GM18951 (cell line): Measurements from ENCODE around the gene ESM1.

Source experiments
- POLR2A ChIP-seq: IDR thresholded peaks from 4 replicates; pipeline ENCODE4 v1.6.1; 2011; ENCODE audit warnings: mild to moderate bottlenecking; ENCODE audit not compliant: insufficient read length, insufficient read depth; ENCODE audit errors: extremely low read depth
- in situ Hi-C: fragments of 300-500 bp; cut with MboI; formaldehyde crosslinking; loops from one replicate; pipeline ENCODE4 v1.12.0; 2022; ENCODE audit warnings: low sequenced_read_pairs, mixed read lengths, inconsistent platforms; ENCODE audit not compliant: unreplicated experiment

The ESM1 gene

DNA sequence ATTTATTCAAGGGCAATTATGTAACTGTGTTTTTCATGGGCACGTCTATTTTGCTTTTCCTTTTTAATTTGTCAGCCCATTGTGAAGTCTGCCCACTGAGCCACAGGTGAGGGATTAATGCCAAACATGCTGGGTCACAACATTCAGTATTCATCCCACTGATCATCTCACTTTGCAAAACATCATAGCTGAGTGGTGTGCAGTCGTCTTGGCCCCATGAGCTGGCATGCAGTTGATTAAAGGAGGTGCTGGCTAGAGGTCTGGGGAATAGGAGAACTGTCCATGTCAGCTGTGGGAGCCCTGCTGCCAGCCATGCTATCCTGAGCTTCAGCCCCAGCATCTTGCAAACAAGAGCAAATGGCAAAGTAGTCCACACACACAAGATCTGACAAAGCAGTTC lies 11.7 kb upstream of the ESM1 start:
- TF ChIP-seq POLR2A = no peak
- in situ Hi-C loops = no loop called here

DNA sequence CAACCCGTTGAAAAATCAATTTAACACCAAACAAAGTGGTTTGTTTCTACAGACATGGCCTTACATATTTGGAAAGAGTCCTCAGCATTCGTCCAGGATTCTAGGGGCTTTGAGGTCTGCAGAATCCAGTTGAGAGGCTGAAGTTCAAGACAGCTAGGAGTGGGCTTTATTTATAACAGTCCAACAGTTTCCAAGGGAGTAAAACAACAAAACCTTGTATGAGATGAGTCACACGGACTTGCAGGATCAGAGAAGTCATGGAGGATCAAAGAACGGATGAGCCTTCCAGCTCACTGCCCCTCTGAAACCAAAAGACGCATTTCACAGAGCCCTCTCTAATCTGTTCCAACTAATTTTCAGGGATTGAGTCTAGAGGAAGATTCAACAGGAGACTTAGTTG lies 11.1 kb upstream of the ESM1 start:
- no peak for TF ChIP-seq POLR2A
- in situ Hi-C loops = no loop called here

DNA sequence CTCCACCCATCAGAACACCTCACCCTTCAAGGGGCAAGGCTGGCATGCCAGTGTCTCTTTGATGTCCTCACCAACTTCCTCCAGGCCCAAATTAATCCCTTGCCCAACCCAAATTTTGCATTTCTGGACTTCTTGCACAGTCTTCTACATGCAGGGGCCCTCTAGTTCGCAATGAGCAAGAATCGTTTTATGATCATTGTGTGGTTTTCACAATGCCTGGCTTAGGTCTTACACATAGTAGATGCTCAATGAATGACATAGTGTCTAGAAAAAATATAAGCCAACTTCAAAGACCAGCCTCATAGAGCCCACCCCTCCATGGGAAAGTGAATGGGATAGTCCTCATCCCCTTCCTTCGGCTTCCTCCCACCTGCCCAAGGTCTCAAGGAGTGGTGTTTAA lies 9.8 kb upstream of the ESM1 start:
- TF ChIP-seq POLR2A = no peak
- in situ Hi-C loops = no loop called here

DNA sequence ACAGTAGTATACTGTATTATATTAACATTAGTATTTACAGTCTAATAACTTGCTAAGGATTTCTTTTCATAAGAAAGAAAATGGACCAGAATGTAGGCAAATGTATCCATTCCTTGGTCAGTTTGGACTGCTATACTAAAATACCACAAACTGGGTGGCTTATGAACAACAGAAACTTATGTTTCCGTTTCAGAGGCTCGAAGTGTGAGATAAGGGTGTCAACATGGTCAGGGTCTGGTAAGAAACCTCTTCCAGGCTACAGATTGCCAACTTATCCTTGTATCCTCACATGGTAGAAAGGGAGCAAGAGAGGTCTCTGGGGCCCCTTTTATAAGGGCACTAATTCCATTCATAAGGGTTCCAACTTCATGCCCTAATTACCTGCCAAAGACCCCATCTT lies 9.2 kb upstream of the ESM1 start:
- TF ChIP-seq POLR2A = no peak
- in situ Hi-C loops = no loop called here

DNA sequence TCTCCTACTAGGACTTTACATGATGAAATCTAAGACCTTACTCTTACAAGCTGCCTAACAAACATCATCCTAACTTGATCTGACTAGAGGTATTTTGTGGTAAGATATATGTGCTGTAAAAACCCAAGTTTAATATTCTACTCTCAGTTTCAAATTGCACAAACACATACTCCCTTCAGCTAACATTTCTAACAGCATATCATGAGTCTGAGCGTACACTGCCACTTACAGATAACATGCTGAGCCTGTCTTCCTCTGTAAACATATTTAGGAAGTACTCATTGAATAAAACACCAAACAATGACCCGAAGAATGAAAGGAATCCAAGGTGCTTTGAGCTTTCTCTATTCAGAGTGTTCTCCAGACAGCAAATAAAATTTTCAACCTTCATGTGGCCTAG lies 7.9 kb upstream of the ESM1 start:
- in situ Hi-C loops = no loop called here

DNA sequence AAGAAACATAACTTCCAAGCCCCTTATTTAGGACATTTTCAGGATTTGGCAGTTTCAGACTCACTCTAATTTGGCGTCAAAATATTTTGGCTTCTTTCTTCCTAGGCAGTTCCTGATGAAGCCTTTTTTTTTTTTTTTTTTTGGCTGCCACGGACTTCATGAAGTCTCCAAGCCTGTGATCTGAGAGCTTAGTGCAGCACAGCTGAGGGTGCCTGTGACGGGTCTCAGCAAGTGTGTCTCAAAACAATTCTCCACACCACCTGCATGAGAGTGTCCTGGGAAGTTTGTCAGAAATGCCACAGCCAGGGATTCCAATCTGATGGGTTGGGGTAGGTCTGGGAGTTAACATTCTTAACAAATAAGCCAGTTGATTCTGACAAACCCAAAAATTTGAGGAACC lies 6.0 kb upstream of the ESM1 start:
- in situ Hi-C loops = no loop called here
- no peak for TF ChIP-seq POLR2A

More for the DNA sequence above, 7.9 kb upstream of the ESM1 start:
- TF ChIP-seq POLR2A = no peak

DNA sequence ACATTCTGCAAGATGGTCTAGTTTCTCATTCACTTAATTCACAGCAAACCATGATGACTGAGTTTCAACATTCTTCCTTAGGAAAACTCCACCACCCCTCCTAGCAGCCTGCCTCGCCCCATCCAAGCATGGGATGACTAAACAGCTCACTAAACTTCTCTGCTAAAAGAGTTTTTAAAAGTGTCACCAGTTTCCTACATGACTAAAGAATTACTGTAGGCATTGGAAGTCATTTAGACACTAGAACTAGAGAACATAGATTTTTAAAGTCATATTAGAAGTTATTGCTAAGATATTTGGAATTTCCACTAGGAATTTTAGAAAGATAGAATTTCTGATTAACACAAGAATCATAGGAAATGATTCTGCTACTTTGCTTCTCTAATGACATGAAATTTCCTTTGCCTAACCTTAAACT lies 5.5 kb upstream of the ESM1 start:
- in situ Hi-C loops = no loop called here
- no peak for TF ChIP-seq POLR2A

DNA sequence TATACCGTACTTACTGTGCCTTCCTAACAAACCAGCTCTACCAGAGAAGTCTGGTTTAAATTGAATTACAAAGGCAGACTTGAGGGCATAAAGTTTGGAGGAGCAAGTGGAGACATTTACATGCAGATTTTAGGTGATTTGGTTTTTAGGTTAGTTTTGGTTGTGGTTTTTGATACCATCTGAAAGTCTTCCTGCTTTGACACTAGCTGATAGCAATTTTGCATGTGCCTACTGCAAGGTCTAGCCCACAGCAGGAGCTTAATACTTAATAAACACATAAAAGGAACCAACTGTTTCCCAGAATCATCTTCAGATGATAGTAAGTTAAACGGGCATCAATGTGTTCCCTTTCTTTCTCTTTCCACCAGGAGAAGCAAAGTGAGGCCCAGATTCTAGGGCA lies 3.4 kb upstream of the ESM1 start:
- in situ Hi-C loops = no loop called here

DNA sequence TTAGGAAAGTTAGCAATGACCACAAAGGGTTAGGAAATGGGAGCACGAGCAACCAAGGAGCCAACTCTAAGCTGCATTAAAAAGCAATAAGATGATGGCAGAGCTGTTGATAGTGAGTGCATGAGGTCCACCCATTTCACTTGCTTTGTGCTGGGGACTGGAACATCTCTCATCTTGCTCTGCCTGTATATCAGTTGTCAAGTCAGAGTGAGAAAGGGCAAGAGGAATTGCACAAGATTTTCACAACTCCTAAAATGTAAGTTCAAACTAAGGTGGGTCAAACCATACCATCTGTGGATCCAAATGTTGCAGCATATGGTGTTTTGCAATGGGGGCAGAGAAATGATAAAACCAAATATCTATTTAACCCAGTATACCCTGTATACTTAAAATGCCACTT lies 2.8 kb upstream of the ESM1 start:
- no peak for TF ChIP-seq POLR2A
- in situ Hi-C loops = no loop called here

More for the DNA sequence above, 3.4 kb upstream of the ESM1 start:
- no peak for TF ChIP-seq POLR2A

DNA sequence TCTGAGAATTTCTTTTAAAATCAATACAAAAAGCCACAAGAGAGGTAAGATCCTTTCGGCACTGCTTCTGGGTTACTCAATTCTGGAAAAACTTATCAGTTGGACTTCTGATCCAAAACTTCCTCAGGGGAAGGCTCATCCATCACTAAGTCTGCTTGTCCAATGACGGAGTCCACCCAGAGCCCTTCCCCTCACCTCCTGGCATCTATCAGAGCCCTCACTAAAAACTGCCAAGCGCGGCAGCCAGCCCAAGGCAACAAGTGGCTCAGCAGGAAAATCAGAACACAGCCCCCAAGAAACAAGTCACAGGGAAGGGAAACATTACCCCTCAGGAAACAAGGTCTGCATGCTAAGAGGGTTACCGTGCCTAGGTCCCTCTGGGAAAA lies 869 bp upstream of the ESM1 start:
- no peak for TF ChIP-seq POLR2A
- in situ Hi-C loops = no loop called here

DNA sequence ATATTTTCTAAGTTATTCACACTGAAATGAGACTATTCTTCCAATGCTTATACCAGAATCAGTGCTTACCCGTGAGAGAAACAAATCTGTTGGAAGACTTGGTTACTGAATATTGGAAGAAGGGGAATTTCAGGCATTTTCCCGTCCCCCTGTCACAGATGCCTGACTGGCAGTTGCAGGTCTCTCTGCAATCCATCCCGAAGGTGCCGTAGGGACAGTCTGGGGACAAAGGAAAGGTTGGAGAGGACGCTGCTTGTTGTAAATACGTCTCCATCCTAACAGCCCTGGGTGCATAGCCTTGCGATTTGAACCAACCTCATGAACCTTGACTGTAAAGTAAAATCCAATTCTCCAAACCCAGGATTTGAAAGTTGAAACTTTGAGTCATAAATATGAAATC lies 3.5 kb downstream of the ESM1 start:
- in situ Hi-C loops = no loop called here
- no peak for TF ChIP-seq POLR2A

DNA sequence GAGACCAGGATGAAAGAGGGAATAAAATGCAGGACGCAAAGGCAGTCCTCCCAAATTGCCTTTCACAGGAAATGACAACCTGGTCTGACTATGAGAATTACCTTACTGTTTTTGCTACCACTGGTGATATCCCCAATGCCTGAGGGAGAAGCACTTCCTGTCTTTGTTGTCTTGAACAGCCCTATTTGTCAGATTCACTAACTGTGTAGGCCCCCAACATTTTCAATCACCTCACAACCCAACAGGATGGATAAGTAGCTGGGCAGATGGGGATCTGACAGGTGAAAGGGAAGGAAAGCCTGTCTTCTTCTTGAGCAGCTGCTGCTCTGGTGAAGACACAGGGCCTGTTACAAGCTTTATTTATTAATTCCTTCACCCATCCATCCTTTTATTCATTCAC lies 9.7 kb downstream of the ESM1 start:
- no peak for TF ChIP-seq POLR2A
- in situ Hi-C loops = no loop called here

DNA sequence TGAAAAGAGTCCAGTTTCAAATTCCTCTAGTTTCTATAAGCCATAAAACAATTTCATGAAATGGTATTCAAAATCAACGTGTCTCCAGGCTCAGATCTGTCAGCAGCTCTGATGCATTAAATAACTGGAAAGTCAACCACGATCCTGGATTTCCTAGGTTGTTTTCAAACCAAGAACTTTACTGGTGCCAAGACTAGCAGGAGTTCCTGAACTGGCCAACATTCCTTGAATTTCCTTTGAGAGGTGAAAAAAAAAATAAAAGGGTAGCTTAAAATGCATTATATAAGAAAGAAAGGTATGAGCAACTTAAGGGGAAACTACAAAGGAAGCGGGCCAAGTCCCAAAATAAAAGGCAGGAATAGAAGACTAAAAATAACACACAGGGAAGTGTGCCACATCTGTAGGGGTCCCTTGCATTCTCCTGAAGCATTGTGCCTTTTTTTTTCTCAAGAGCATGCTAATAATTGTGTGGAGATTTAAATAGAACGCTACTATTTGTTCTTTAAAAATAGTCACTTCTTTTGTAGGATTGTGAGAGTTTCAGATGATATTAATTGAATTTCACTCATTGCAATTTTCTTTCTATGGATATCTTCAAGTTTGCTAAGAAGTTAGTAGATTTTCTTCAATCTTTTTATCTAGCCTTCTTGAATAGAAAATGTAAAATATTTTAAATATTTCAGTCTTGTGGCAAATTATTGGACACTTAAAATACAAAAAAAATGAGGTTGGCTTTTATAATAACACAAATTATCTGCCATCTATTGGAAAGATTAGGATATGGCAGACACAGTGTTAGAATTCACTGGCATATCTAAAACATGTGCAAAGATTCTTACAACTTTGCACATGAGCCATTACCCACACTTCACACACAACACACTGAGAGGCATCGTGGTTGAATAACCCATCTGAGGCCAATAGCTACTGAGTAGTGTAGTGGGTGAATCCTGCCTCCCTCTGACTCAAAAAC lies 15.3 kb downstream of the ESM1 start:
- TF ChIP-seq POLR2A = no peak
- in situ Hi-C loops = no loop called here

DNA sequence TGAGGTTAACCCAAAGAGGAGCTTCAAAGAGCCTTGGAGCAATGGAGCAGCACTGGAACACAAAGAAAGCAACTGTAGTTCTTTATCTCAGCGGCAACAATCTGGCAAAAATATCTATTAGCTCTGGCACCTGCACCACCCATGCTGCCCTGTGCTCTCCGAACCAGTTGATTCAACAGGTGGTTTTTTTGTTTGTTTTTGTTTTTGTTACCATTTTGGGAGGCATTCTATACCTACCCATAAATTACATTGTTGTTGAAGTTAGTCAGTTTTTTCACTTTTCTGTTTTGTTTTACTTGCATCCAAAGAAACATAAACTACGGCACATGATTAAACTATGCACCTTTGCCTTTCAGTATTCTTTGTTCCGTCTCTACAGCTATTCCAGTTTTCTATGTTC lies 16.2 kb downstream of the ESM1 start:
- in situ Hi-C loops = no loop called here
- TF ChIP-seq POLR2A = no peak
